Cardiac fibroblast (primary cell): ENCODE results near the gene HAO2.

Experiments
- DNase-seq, 2 donors: peaks; one replicate each; pipeline versions ENCODE4 v3.0.0 to v3.0.0-alpha.2; 2010; ENCODE audit warnings: low read depth in 2 of 2
- H3K4me3 ChIP-seq, 2 donors: replicated peaks in 1 of 2; 1 replicate in 1 of 2; 2 replicates in 1 of 2; pipeline ENCODE4 v1.5.1; 2011; ENCODE audit warnings: low read depth in 2 of 2, low read length in 2 of 2, mild to moderate bottlenecking in 2 of 2, moderate library complexity in 1 of 2
- TF ChIP-seq, protein P1 (sequence below): IDR thresholded peaks from one replicate; pipeline ENCODE4 v1.5.1; 2011; ENCODE audit warnings: low read depth, mild to moderate bottlenecking, low read length, inconsistent platforms

The HAO2 gene

DNA sequence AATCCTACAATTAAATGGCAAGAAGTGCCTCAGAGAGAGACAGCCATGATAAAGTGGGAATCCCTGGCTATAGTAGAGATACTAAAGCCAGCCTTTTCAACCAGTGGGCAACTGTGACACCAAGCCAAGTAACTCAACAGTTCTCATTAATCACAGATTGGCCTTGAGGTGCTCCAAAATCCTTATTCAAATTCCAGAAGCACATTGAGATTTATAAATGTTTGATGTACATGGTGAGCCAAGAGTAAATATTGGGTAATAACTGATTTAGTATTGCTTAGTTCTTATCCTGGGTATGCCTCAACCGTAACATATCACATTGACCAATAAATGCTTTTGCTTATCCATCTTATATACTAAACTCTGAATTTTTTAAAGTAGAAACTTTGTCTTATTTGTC, 17.1 kb downstream of the HAO2 start:
- H3K4me3 ChIP-seq = no peak overlapping the region
- DNase-seq = no peak
- TF ChIP-seq, protein P1, sequence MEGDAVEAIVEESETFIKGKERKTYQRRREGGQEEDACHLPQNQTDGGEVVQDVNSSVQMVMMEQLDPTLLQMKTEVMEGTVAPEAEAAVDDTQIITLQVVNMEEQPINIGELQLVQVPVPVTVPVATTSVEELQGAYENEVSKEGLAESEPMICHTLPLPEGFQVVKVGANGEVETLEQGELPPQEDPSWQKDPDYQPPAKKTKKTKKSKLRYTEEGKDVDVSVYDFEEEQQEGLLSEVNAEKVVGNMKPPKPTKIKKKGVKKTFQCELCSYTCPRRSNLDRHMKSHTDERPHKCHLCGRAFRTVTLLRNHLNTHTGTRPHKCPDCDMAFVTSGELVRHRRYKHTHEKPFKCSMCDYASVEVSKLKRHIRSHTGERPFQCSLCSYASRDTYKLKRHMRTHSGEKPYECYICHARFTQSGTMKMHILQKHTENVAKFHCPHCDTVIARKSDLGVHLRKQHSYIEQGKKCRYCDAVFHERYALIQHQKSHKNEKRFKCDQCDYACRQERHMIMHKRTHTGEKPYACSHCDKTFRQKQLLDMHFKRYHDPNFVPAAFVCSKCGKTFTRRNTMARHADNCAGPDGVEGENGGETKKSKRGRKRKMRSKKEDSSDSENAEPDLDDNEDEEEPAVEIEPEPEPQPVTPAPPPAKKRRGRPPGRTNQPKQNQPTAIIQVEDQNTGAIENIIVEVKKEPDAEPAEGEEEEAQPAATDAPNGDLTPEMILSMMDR = no peak

- no peak for DNase-seq
- H3K4me3 ChIP-seq = no peak overlapping the region
- TF ChIP-seq, protein P1 = no peak
Measured at GRCh38 chr1:119387858-119388257, 19.3 kb downstream of the HAO2 start.

- no peak overlapping the region for H3K4me3 ChIP-seq
- TF ChIP-seq, protein P1 = no peak
- no peak for DNase-seq
Measured at GRCh38 chr1:119388450-119388849, 19.9 kb downstream of the HAO2 start.

GRCh38 chr1:119390526-119390925, 21.9 kb downstream of the HAO2 start:
- TF ChIP-seq, protein P1 = no peak
- H3K4me3 ChIP-seq = no peak overlapping the region

DNA sequence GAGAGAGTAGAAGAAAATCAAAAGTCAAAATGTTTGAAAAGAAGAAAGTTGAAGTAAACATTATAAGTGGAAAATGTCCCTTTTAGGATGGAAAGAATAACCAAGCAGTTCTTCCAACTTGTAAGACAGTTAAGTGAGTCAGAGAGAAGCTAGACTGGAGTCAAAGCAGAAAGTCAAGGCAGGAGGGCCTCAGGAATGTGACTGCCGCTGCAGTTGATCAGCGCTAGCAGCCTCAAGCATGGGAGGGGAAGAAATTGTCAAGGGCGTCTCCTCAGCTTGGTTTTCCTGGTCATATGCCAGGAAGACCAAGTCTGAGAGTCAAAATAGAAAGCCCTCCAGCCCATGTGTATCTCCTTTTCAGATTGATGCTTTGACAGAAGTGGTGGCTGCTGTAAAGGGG, 23.2 kb downstream of the HAO2 start:
- TF ChIP-seq, protein P1 = no peak
- no peak for DNase-seq
- H3K4me3 ChIP-seq = no peak overlapping the region

More at GRCh38 chr1:119390526-119390925, 21.9 kb downstream of the HAO2 start:
- no peak for DNase-seq

DNA sequence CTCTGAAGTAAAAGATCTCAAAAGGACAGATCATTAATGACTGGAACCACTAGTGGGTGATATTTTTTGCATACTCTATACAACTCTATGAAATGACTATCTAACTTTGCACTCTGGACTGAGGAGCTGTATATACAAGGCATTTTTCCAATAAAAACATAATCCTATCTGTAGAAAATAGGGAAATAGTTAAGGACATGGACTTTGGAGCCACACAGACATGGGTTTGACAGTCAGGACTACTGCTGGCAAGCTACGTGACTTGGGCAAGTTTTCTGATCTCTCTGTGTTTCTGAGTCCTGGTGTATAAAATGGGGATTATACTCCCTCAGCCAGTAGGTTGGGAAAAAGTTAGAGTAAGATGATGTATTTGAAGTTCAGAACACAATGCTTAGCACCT, 25.5 kb downstream of the HAO2 start:
- TF ChIP-seq, protein P1 = no peak
- no peak overlapping the region for H3K4me3 ChIP-seq
- no peak for DNase-seq

DNA sequence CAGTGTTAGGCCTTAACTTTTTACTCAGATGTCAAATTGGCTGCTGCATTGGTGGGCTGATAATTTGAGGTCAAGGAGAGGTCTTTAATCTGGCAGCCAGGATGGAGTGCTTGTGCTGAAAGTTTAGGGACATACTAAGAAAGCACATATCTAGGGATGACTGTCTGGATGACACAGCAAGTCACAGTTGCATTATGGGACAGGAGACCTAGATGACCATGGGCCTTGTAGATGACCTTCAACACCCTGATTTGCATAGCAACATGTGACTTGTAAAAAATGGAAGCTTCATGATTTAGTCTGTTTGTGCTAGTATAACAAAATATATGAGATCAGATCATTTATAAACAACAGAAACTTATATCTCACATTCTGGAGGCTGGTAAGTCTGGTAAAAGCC, 28.4 kb downstream of the HAO2 start:
- DNase-seq = no peak
- TF ChIP-seq, protein P1 = no peak
- no peak overlapping the region for H3K4me3 ChIP-seq
